ENCODE measurements around the gene CRYBB1.

Gene CRYBB1

GRCh38 chr22:26648528-26649388 is 30.9 kb upstream of the CRYBB1 start:
- DNase-seq (ENCODE audit: extremely low read depth, low read depth): no peak
- no peak overlapping the region for H3K4me3 ChIP-seq (replicated peaks; ENCODE audit: low read depth, low read length)
- no peak for TF ChIP-seq CTCF (IDR thresholded peaks at IDR 0.05; ENCODE audit: low read depth, low read length, missing control alignments)

GRCh38 chr22:26648011-26648497 is 30.2 kb upstream of the CRYBB1 start:
- TF ChIP-seq CTCF (IDR thresholded peaks at IDR 0.05; ENCODE audit: low read depth, low read length, missing control alignments): no peak
- H3K4me3 ChIP-seq (replicated peaks; ENCODE audit: low read depth, low read length): no peak overlapping the region
- no peak for DNase-seq (ENCODE audit: extremely low read depth, low read depth)

GRCh38 chr22:26646158-26646557 is 28.3 kb upstream of the CRYBB1 start:
- no peak overlapping the region for H3K4me3 ChIP-seq (replicated peaks; ENCODE audit: low read depth, low read length)
- TF ChIP-seq CTCF (IDR thresholded peaks at IDR 0.05; ENCODE audit: low read depth, low read length, missing control alignments): no peak
- no peak for DNase-seq (ENCODE audit: extremely low read depth, low read depth)

- H3K4me3 ChIP-seq (replicated peaks; ENCODE audit: low read depth, low read length): no peak overlapping the region
- TF ChIP-seq CTCF (IDR thresholded peaks at IDR 0.05; ENCODE audit: low read depth, low read length, missing control alignments): no peak
- DNase-seq (ENCODE audit: extremely low read depth, low read depth): no peak
These were observed 25.7 kb upstream of the CRYBB1 start for GRCh38 chr22:26643418-26644100.

- TF ChIP-seq CTCF (IDR thresholded peaks at IDR 0.05; ENCODE audit: low read depth, low read length, missing control alignments): no peak
- no peak for DNase-seq (ENCODE audit: extremely low read depth, low read depth)
- no peak overlapping the region for H3K4me3 ChIP-seq (replicated peaks; ENCODE audit: low read depth, low read length)
These were observed 24.9 kb upstream of the CRYBB1 start for GRCh38 chr22:26642465-26643417.

GRCh38 chr22:26636296-26636695 is 18.5 kb upstream of the CRYBB1 start:
- DNase-seq (ENCODE audit: extremely low read depth, low read depth): no peak
- TF ChIP-seq CTCF (IDR thresholded peaks at IDR 0.05; ENCODE audit: low read depth, low read length, missing control alignments): no peak
- no peak overlapping the region for H3K4me3 ChIP-seq (replicated peaks; ENCODE audit: low read depth, low read length)

All from HFF-Myc (cell line).